ENCODE results near the gene TINAG. TPM values are rescaled to one million over a fixed set of nuclear protein-coding genes. Genes with fewer than 3 reads are reported as not detected.

The TINAG gene, protein sequence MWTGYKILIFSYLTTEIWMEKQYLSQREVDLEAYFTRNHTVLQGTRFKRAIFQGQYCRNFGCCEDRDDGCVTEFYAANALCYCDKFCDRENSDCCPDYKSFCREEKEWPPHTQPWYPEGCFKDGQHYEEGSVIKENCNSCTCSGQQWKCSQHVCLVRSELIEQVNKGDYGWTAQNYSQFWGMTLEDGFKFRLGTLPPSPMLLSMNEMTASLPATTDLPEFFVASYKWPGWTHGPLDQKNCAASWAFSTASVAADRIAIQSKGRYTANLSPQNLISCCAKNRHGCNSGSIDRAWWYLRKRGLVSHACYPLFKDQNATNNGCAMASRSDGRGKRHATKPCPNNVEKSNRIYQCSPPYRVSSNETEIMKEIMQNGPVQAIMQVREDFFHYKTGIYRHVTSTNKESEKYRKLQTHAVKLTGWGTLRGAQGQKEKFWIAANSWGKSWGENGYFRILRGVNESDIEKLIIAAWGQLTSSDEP
- total RNA-seq (2013; cell fraction: nucleolus; rRNA removed): not detected in 2 replicates
- total RNA-seq (2014; rRNA removed) (0.38 and 2.0 TPM in 2 replicates), total RNA-seq (2014; rRNA removed; fragmentation: Illumina TruSeq; extraction: Trizol) (0.81 and 1.4 TPM in 2 replicates), total RNA-seq (2021) (0.51 and 0.64 TPM in 2 replicates), polyA plus RNA-seq (2011; rRNA removed) (7.7 and 9.4 TPM in 2 replicates), polyA plus RNA-seq (2014; fragmentation: Illumina TruSeq; extraction: Trizol) (1.0 TPM in 1 of 2 replicates, not detected in the other), polyA plus RNA-seq (2014; fragmentation: Nextera tagmentation; extraction: Ambion mirVana) (1 to 10 TPM; 4.1 to 4.4 TPM), polyA plus RNA-seq (2014; rRNA removed) (0.86 and 1.1 TPM in 2 replicates), polyA plus RNA-seq (2016; fragmentation: Nextera tagmentation; extraction: Ambion mirVana) (under 1 TPM; 0.26 to 0.28 TPM), polyA minus RNA-seq (2011; rRNA and poly(A)+ RNA removed) (4.3 and 8.5 TPM in 2 replicates), Bru-seq, nascent RNA (percentile 16 among the genes with signal in this experiment), BruChase-seq, experiment 1, labeled RNA remaining after a 6-hour chase (percentile 16 among the genes with signal in this experiment), BruChase-seq, experiment 2, labeled RNA remaining after a 2-hour chase (percentile 13 among the genes with signal in this experiment)
- 0.21 TPM for polyA plus RNA-seq (2011; ENCODE audit: low read depth)
- polyA plus RNA-seq (2011; cell fraction: cytosol; rRNA removed): 3.1 and 3.3 TPM in 2 replicates
- polyA plus RNA-seq (2011; cell fraction: nucleus; rRNA removed): 5.1 and 5.2 TPM in 2 replicates
- 0.08 TPM in 1 of 2 replicates, not detected in the other for polyA plus RNA-seq (2012)
- polyA minus RNA-seq (2011; cell fraction: cytosol; rRNA and poly(A)+ RNA removed): 1.9 TPM in 1 of 2 replicates, not detected in the other
- 5.0 and 5.4 TPM in 2 replicates for polyA minus RNA-seq (2011; cell fraction: nucleus; rRNA and poly(A)+ RNA removed)
- long read RNA-seq, experiment 1, transcript TINAG-202 (4 exons, 692 nt): major isoform, 6 of 15 reads
- long read RNA-seq, experiment 1, partial matches to known transcripts: 5 of 15 reads
- long read RNA-seq, experiment 1, other reads (novel, unspliced or antisense): 1 of 15 reads
- long read RNA-seq, experiment 2, transcript TINAG-201 (11 exons, 1,754 nt): minor isoform, 16 of 135 reads
- long read RNA-seq, experiment 2, transcript TINAG-202 (4 exons, 692 nt): major isoform, 19 of 135 reads
- long read RNA-seq, experiment 2, transcript TINAG-204 (5 exons, 610 nt): minor isoform, 16 of 135 reads
- long read RNA-seq, experiment 2, partial matches to known transcripts: 47 of 135 reads
- long read RNA-seq, experiment 2, other reads (novel, unspliced or antisense): 37 of 135 reads

DNA sequence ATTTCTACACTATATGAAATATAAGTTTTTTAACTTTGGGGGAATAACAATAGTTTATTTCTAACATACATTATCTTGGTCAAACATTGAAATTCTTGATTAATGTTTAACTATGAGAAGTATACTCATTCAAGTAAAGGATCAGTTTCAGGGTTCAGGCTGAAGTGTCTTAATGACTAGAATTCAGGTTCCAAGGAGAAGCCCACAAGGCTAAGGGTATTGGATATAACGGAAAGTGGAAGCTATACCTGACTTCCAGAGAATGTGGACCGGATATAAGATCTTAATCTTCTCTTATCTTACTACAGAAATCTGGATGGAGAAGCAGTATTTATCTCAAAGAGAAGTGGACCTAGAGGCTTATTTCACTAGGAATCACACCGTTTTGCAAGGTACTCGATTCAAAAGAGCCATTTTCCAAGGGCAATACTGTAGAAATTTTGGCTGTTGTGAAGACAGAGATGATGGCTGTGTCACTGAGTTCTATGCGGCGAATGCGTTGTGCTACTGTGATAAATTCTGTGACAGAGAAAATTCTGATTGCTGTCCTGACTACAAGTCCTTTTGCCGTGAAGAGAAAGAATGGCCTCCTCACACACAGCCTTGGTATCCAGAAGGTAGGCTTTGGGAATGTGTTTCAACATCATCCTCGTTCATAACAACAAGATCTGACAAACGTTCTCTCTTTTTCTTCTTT is at the start of gene TINAG:
Gene TINAG (plus strand): TSS at position 153 of the 697 bp plus-strand sequence. CDS start 110 bp downstream, at position 263.
- ChIA-PET POLR2A (no interaction called here), SMC1A (ENCODE audit: uncharacterized antibody, unreplicated experiment) (no interaction called here), CTCF (no interaction called here), RAD21 (ENCODE audit: unreplicated experiment) (no interaction called here)
- Histone ChIP-seq H4K20me1 (ENCODE audit: control insufficient read depth, insufficient read depth) (no peaks in the 10 kb centered on the region), H3K9me3 (replicated peaks; ENCODE audit: control insufficient read depth, insufficient read depth, low read length) (no peaks in the 10 kb centered on the region), H3K79me2 (ENCODE audit: control insufficient read depth, insufficient read depth, low read length) (no peaks in the 10 kb centered on the region), H3K4me2 (ENCODE audit: control insufficient read depth, insufficient read depth) (no peak within 1 kb of the TSS), H3K27me3 (replicated peaks in 1 of 2; ENCODE audit: control insufficient read depth in 2 of 2, insufficient read depth in 2 of 2, low read length in 1 of 2) (no peaks in the 10 kb centered on the region), H2AFZ (ENCODE audit: control insufficient read depth, low read depth, low read length) (no peak within 1 kb of the TSS), H3K4me3 (no peak within 1 kb of the TSS), H3K27ac (ENCODE audit: control insufficient read depth, insufficient read depth) (no peak within 1 kb of the TSS), H3K36me3 (ENCODE audit: control insufficient read depth in 2 of 2, insufficient read depth in 2 of 2, low read length in 1 of 2) (no peaks in the 10 kb centered on the region), H3K9ac (ENCODE audit: control insufficient read depth, insufficient read depth, low read length) (no peak within 1 kb of the TSS), H3K4me1 (ENCODE audit: control insufficient read depth, insufficient read depth, low read length) (no peaks in the 10 kb centered on the region)
- FAIRE-seq (no peak), DNase-seq (ENCODE audit: low read depth, low spot score) (no peak), ATAC-seq (peak; percentile 45)
- TF ChIP-seq REST (IDR thresholded peaks at IDR 0.05; ENCODE audit: low read depth, low read length) (no peak), SUPT20H (IDR thresholded peaks at IDR 0.05; ENCODE audit: borderline replicate concordance, control insufficient read depth, low read depth, low read length) (no peak), TAF1 (IDR thresholded peaks at IDR 0.05; ENCODE audit: borderline replicate concordance, low read depth, low read length) (no peak), SIX5 (IDR thresholded peaks at IDR 0.05; ENCODE audit: low read depth, low read length, severe bottlenecking) (no peak), TBL1XR1 (IDR thresholded peaks at IDR 0.05; ENCODE audit: low read depth, low read length) (no peak)
- in situ Hi-C loops (cut with MboI) (no loop called here), intact Hi-C loops (cut with micrococcal nuclease; ENCODE audit: unreplicated experiment) (no loop called here)
- 33% methylated on average over 10 of the region's 10 CpGs for WGBS (ENCODE audit: insufficient coverage, insufficient replicate concordance, low lambda C conversion rate, missing lambda C conversion rate)
- BruUV-seq (replicated peaks): no TSS peak
